Right cardiac atrium (tissue), 5 donors: ENCODE measurements around the gene GSC2. TPM values are rescaled to one million over a fixed set of nuclear protein-coding genes. Genes with fewer than 3 reads are reported as not detected.
"Not testable (repeated sequence)": the region's sequence is repeated elsewhere in the genome, so short reads cannot be mapped to it uniquely, and the experiment has no call there.

Source experiments
- ATAC-seq, 2 donors: fragments of 200-7000 bp; cut with Tn5 transposase; one replicate each; pipeline versions ENCODE4 v1.8.0 to v1.9.1; 2020; ENCODE audit warnings: moderate library complexity in 2 of 2, mild to moderate bottlenecking in 1 of 2
- DNase-seq, 3 donors: peaks; one replicate each; pipeline ENCODE4 v3.0.0-alpha.2; 2020
- H3K27ac ChIP-seq: one replicate; pipeline ENCODE4 v1.5.1; 2013; ENCODE audit warnings: mild to moderate bottlenecking, low read length, control low read depth, moderate library complexity
- H3K27me3 ChIP-seq: one replicate; pipeline ENCODE4 v1.6.1; 2013; ENCODE audit not compliant: control insufficient read depth, insufficient read depth
- H3K4me1 ChIP-seq: one replicate; pipeline ENCODE4 v1.6.1; 2013; ENCODE audit warnings: low read length; ENCODE audit not compliant: control insufficient read depth, insufficient read depth
- H3K4me3 ChIP-seq: one replicate; pipeline ENCODE4 v1.5.1; 2013; ENCODE audit warnings: low read length, control low read depth
- H3K9me3 ChIP-seq: one replicate; pipeline ENCODE4 v1.6.1; 2013; ENCODE audit warnings: low read length; ENCODE audit not compliant: control insufficient read depth
- WGBS: extraction: QIAGEN DNeasy Blood & Tissue Kit; methylation state at CpG from one replicate; pipeline ENCODE4 v1.1.7; 2013; 5-methylcytosine and 5-hydroxymethylcytosine counted together
- intact Hi-C, 4 donors: fragments of 100-400 bp; cut with DNase I; formaldehyde crosslinking; loops; one replicate each; pipeline versions ENCODE4 v1.11.0 to v1.14.0; 2022 to 2023
- polyA plus RNA-seq: library from polyadenylated mRNA; stranded (reverse); fragments of 200-250 nt; gene quantifications from one replicate; pipeline ENCODE4 v1.2.3, GENCODE V29; 2013
- total RNA-seq, 4 donors: library from RNA; stranded (reverse); fragmentation: NEBNext Ultra II Directional; extraction: Animal tissue kit (Norgen Biotek cat#: 25700); gene quantifications; one replicate each; pipeline ENCODE4 v1.2.1, GENCODE V29; 2021
- donor health status: healthy with polysubstance abuse.
- donor health status: DM: no; HTN: yes; CAD: no.
- donor health status: DM: no; HTN: no; CAD: no.
- donor health status: DM: no; HTN: yes; CAD: no; lungs with severe emphysema.
- donor health status: DM: yes; HTN: yes; CAD: no.

GSC2 gene
- total and polyA plus RNA-seq, 5 donors: not detected

- intact Hi-C loops: no loop called here
- no peak overlapping the region for H3K4me3 ChIP-seq
- no peaks in the 10 kb centered on the region for H3K9me3 ChIP-seq
- DNase-seq: no peak
- H3K27ac ChIP-seq: no peak overlapping the region
- peaks cover 9% of the 10 kb centered on the region for H3K4me1 ChIP-seq
- no peak for ATAC-seq
- H3K27me3 ChIP-seq: no peaks in the 10 kb centered on the region
- WGBS: 76% methylated on average over 17 of the region's 17 CpGs
Measured at GRCh38 chr22:19168088-19168890, 18.2 kb upstream of the GSC2 start.

- H3K4me3 ChIP-seq: no peak overlapping the region
- no peak for DNase-seq
- no peak for ATAC-seq
- H3K27ac ChIP-seq: no peak overlapping the region
- 72% methylated on average over 13 of the region's 13 CpGs for WGBS
- H3K4me1 ChIP-seq: peaks cover 7% of the 10 kb centered on the region
- intact Hi-C loops: no loop called here
- H3K9me3 ChIP-seq: no peaks in the 10 kb centered on the region
- no peaks in the 10 kb centered on the region for H3K27me3 ChIP-seq
Measured at GRCh38 chr22:19167106-19167869, 17.2 kb upstream of the GSC2 start.

- no peaks in the 10 kb centered on the region for H3K27me3 ChIP-seq
- no peak overlapping the region for H3K4me3 ChIP-seq
- intact Hi-C loops: no loop called here
- H3K9me3 ChIP-seq: no peaks in the 10 kb centered on the region
- ATAC-seq (no peak), DNase-seq (no peak)
- 73% methylated on average over 8 of the region's 8 CpGs for WGBS
- H3K27ac ChIP-seq: no peak overlapping the region
- H3K4me1 ChIP-seq: peaks cover 6% of the 10 kb centered on the region
Measured at GRCh38 chr22:19166421-19166820, 16.3 kb upstream of the GSC2 start.

GRCh38 chr22:19164425-19164824 lies 14.3 kb upstream of the GSC2 start:
- no peak for DNase-seq
- Histone ChIP-seq H3K4me3 (no peak overlapping the region), H3K9me3 (no peaks in the 10 kb centered on the region), H3K27me3 (no peaks in the 10 kb centered on the region), H3K27ac (no peak overlapping the region), H3K4me1 (no peaks in the 10 kb centered on the region)
- WGBS: 95% methylated on average over 6 of the region's 6 CpGs
- ATAC-seq: no peak
- intact Hi-C loops: no loop called here

GRCh38 chr22:19158649-19159048 lies 8.6 kb upstream of the GSC2 start:
- ATAC-seq, H3K4me3 ChIP-seq, H3K27me3 ChIP-seq, H3K27ac ChIP-seq, DNase-seq, H3K9me3 ChIP-seq, H3K4me1 ChIP-seq: not testable (repeated sequence)
- intact Hi-C loops: loop anchor here in 1 of 4 donors (10.0 kb wide), 1 partner anchor 466 kb away; no protein-coding TSS in a partner anchor
- WGBS: 80% methylated on average over 11 of the region's 11 CpGs

- not testable (repeated sequence) for H3K4me3 ChIP-seq, H3K27ac ChIP-seq, ATAC-seq, H3K9me3 ChIP-seq, H3K27me3 ChIP-seq, H3K4me1 ChIP-seq, DNase-seq
- 90% methylated on average over 9 of the region's 9 CpGs for WGBS
- intact Hi-C loops: loop anchor here in 1 of 4 donors (10.0 kb wide), 1 partner anchor 469 kb away; no protein-coding TSS in a partner anchor
Measured at GRCh38 chr22:19156109-19156508, 6.0 kb upstream of the GSC2 start.

GRCh38 chr22:19152942-19153883 lies 3.1 kb upstream of the GSC2 start:
- ATAC-seq (no peak), DNase-seq (no peak)
- intact Hi-C loops: loop anchor here in 1 of 4 donors (10.0 kb wide), 1 partner anchor 472 kb away; no protein-coding TSS in a partner anchor
- Histone ChIP-seq H3K27me3 (no peaks in the 10 kb centered on the region), H3K27ac (no peak overlapping the region), H3K4me1 (no peaks in the 10 kb centered on the region), H3K9me3 (no peaks in the 10 kb centered on the region), H3K4me3 (no peak overlapping the region)
- 56% methylated on average over 11 of the region's 11 CpGs for WGBS

GRCh38 chr22:19151329-19152191 lies 1.5 kb upstream of the GSC2 start:
- WGBS: 44% methylated on average over 10 of the region's 10 CpGs
- H3K9me3 ChIP-seq: no peaks in the 10 kb centered on the region

GRCh38 chr22:19150482-19151328 lies 613 bp upstream of the GSC2 start:
- no peaks in the 10 kb centered on the region for H3K27me3 ChIP-seq
- DNase-seq: no peak
- ATAC-seq: no peak
- H3K4me1 ChIP-seq: no peaks in the 10 kb centered on the region
- H3K9me3 ChIP-seq: no peaks in the 10 kb centered on the region
- 6% methylated on average over 68 of the region's 68 CpGs for WGBS
- intact Hi-C loops: loop anchor here in 1 of 4 donors (10.0 kb wide), 1 partner anchor 474 kb away; no protein-coding TSS in a partner anchor
- no peak overlapping the region for H3K27ac ChIP-seq
- no peak overlapping the region for H3K4me3 ChIP-seq

More at GRCh38 chr22:19151329-19152191, 1.5 kb upstream of the GSC2 start:
- no peaks in the 10 kb centered on the region for H3K27me3 ChIP-seq
- intact Hi-C loops: loop anchor here in 1 of 4 donors (10.0 kb wide), 1 partner anchor 473 kb away; no protein-coding TSS in a partner anchor
- no peak overlapping the region for H3K4me3 ChIP-seq
- H3K4me1 ChIP-seq: no peaks in the 10 kb centered on the region
- no peak overlapping the region for H3K27ac ChIP-seq
- ATAC-seq (no peak), DNase-seq (no peak)
